Heart right ventricle (tissue), 16 donors: ENCODE data around the gene CFTR. TPM values are rescaled to one million over a fixed set of nuclear protein-coding genes. Genes with fewer than 3 reads are reported as not detected.
A peak's percentile ranks its signal among the peaks of the same experiment; 100 is the strongest.
"Not testable (repeated sequence)": the region's sequence is repeated elsewhere in the genome, so short reads cannot be mapped to it uniquely, and the experiment has no call there.

ENCODE experiments used
- ATAC-seq, 8 donors: fragments of 200-7000 bp; cut with Tn5 transposase; one replicate each; pipeline ENCODE4 v1.9.1; 2020; ENCODE audit warnings: mild to moderate bottlenecking in 8 of 8, moderate library complexity in 8 of 8, moderate number of reproducible peaks in 1 of 8
- DNase-seq, 2 donors: peaks; one replicate each; pipeline ENCODE4 v3.0.0-alpha.2; 2020
- H3K27ac ChIP-seq, 10 donors: fragments of 200-600 bp; sonication (generic) in 2 of 10; one replicate each; pipeline versions ENCODE4 v1.5.0 to v1.8.0; 2020 to 2022; ENCODE audit warnings: mild to moderate bottlenecking in 3 of 10
- H3K27me3 ChIP-seq, 7 donors: fragments of 200-600 bp; one replicate each; pipeline ENCODE4 v1.8.0; 2021 to 2022; ENCODE audit warnings: mild to moderate bottlenecking in 2 of 7
- H3K36me3 ChIP-seq, 9 donors: fragments of 200-600 bp; sonication (generic) in 1 of 9; one replicate each; pipeline versions ENCODE4 v1.5.0 to v1.8.0; 2020 to 2022; ENCODE audit warnings: mild to moderate bottlenecking in 2 of 9
- H3K4me1 ChIP-seq, 9 donors: fragments of 200-600 bp; sonication (generic) in 1 of 9; one replicate each; pipeline versions ENCODE4 v1.5.0 to v1.8.0; 2020 to 2022; ENCODE audit warnings: mild to moderate bottlenecking in 4 of 9
- H3K4me3 ChIP-seq, 10 donors: fragments of 200-600 bp; sonication (generic) in 2 of 10; one replicate each; pipeline versions ENCODE4 v1.5.0 to v1.8.0; 2020 to 2022; ENCODE audit warnings: mild to moderate bottlenecking in 7 of 10, moderate library complexity in 2 of 10
- H3K9me3 ChIP-seq, 11 donors: fragments of 200-600 bp in 10 of 11; sonication (generic) in 2 of 11; one replicate each; pipeline versions ENCODE4 v1.5.0 to v1.8.0; 2013 to 2022; ENCODE audit warnings: mild to moderate bottlenecking in 2 of 11, control low read depth in 1 of 11, moderate library complexity in 1 of 11
- WGBS, 2 donors: extraction: QIAGEN DNeasy Blood & Tissue Kit; methylation state at CpG; one replicate each; pipeline ENCODE4 v1.1.7; 2013; ENCODE audit warnings: inconsistent platforms in 1 of 2; 5-methylcytosine and 5-hydroxymethylcytosine counted together
- intact Hi-C, 10 donors: fragments of 100-400 bp; cut with DNase I; formaldehyde crosslinking; loops; one replicate each; pipeline versions ENCODE4 v1.11.1 to v1.14.2; 2022
- polyA plus RNA-seq, 2 donors: library from polyadenylated mRNA; stranded (reverse); fragments of 200-250 nt; gene quantifications; one replicate each; pipeline ENCODE4 v1.2.3, GENCODE V29; 2013
- total RNA-seq, 10 donors: library from RNA; stranded (reverse); fragmentation: NEBNext Ultra II Directional in 3 of 10; extraction: Animal tissue kit (Norgen Biotek cat#: 25700) in 3 of 10; gene quantifications; one replicate each; pipeline versions ENCODE4 v1.2.1 to v1.2.4, GENCODE V29; 2021 to 2023
- TF ChIP-seq, protein P1 (sequence below), 9 donors: fragments of 200-600 bp; sonication (generic) in 2 of 9; IDR thresholded peaks; one replicate each; pipeline versions ENCODE4 v1.5.0 to v1.8.0; 2021 to 2022; ENCODE audit warnings: antibody characterized with exemption in 9 of 9, mild to moderate bottlenecking in 5 of 9, moderate library complexity in 1 of 9
- donor health status: Arrhythmogenic right ventricular cardiomyopathy.
- donor health status: ischemic (EF 13 %, LVEDD 7.1; RV severe dilation, severe dysfunction).
- donor health status: healthy with polysubstance abuse.
- donor health status: DM: no; HTN: yes; CAD: no.
- donor health status: DM: no; HTN: no; CAD: no.
- donor health status: ischemic (EF 25% LVEDD 6.9; RV normal size, moderate dysfunction).
- donor health status: ischemic (EF 25% LVEDD 5.7; RV mildly dilated, moderate dysfunction).
- donor health status: healthy.
- donor health status: DM: yes; HTN: yes; CAD: no.
- donor health status: Ischemic cardiomyopathy.
- donor health status: ischemic (EF 35%, LVEDD 5.7; RV mildly dilated, moderate dysfunction).
- donor health status: nonischemic (EF 11% LVEDD 7.7; RV severe dilation, severe dysfunction).
- donor health status: DM: yes; HTN: yes; CAD: no.
- donor health status: PGD.
- donor health status: ischemic (EF 29% LVEDD 5.4; RV normal size, mild dysfunction).
- donor health status: nonischemic (EF 23%, LVEDD 6.1; RV moderate dilation, normal function).

CFTR gene
- total and polyA plus RNA-seq, 12 donors = 0.06 to 0.95 (median 0.25) TPM; not detected in 2

DNA sequence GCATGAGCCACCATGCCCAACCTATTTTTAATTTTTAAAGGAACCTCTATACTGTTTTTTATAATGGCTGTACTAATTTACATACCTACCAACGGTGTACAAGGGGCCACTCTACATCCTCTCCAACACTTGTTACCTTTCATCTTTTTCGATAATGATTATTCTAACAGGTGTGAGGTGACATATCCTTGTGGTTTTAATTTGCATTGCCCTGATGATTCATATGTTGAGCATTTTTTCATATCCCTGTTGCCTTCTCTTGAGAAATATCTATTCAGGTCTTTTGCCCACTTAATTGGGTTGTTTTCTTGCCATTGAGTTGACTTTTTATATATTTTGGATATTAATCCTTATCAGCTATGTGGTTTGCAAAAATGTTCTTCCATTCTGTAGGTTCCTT, 226.4 kb downstream of the CFTR start:
- DNase-seq = no peak
- H3K27ac ChIP-seq = no peak overlapping the region
- H3K4me1 ChIP-seq = no peaks in the 10 kb centered on the region
- TF ChIP-seq, protein P1, sequence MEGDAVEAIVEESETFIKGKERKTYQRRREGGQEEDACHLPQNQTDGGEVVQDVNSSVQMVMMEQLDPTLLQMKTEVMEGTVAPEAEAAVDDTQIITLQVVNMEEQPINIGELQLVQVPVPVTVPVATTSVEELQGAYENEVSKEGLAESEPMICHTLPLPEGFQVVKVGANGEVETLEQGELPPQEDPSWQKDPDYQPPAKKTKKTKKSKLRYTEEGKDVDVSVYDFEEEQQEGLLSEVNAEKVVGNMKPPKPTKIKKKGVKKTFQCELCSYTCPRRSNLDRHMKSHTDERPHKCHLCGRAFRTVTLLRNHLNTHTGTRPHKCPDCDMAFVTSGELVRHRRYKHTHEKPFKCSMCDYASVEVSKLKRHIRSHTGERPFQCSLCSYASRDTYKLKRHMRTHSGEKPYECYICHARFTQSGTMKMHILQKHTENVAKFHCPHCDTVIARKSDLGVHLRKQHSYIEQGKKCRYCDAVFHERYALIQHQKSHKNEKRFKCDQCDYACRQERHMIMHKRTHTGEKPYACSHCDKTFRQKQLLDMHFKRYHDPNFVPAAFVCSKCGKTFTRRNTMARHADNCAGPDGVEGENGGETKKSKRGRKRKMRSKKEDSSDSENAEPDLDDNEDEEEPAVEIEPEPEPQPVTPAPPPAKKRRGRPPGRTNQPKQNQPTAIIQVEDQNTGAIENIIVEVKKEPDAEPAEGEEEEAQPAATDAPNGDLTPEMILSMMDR (IDR thresholded peaks at IDR 0.05) = no peak
- 77 to 81% methylated on average over 2 of the region's 2 CpGs for WGBS, 2 donors
- ATAC-seq = no peak
- no peaks in the 10 kb centered on the region for H3K27me3 ChIP-seq
- no peak overlapping the region for H3K4me3 ChIP-seq
- intact Hi-C loops = no loop called here
- peaks cover 0 to 5% (median 0%) of the 10 kb centered on the region in 11 donors for H3K9me3 ChIP-seq
- no peaks in the 10 kb centered on the region for H3K36me3 ChIP-seq

DNA sequence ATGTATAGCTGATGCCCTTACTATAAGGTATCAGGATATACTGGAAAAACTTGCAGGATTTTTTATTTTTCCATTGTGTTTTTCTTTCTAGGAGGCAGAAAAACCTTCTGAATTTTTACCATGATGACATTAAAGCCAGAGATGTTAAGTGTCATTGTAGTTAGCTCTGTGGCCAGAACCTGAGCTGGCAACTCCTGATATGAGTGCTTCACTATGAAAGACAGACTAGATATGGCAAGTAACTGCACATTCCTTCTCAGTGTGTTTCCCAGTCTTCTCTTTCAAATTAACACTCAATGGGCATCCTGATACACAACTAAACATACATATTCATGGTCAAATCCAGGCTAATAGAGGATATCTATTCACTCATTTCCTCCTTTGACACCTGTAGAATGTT, 227.3 kb downstream of the CFTR start:
- no peaks in the 10 kb centered on the region for H3K27me3 ChIP-seq
- DNase-seq = no peak
- no peak overlapping the region for H3K27ac ChIP-seq
- H3K4me3 ChIP-seq = no peak overlapping the region
- peaks cover 0 to 5% (median 0%) of the 10 kb centered on the region in 11 donors for H3K9me3 ChIP-seq
- TF ChIP-seq, protein P1 (IDR thresholded peaks at IDR 0.05) = no peak
- no peaks in the 10 kb centered on the region for H3K36me3 ChIP-seq
- no peaks in the 10 kb centered on the region for H3K4me1 ChIP-seq
- ATAC-seq = no peak
- intact Hi-C loops = no loop called here

DNA sequence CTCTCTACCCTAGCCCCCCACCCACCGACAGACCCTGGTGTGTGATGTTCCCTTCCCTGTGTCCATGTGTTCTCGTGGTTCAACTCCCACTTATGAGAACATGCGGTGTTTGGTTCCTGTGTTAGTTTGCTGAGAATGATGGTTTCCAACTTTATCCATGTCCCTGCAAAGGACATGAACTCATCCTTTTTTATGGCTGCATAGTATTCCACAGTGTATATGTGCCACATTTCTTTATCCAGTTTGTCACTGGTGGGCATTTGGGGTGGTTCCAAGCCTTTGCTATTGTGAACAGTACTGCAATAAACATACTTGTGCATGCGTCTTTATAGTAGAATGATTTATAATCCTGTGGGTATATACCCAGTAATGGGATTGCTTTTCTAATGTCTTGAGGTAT, 228.3 kb downstream of the CFTR start:
- intact Hi-C loops, DNase-seq, H3K4me3 ChIP-seq: not testable (repeated sequence)

DNA sequence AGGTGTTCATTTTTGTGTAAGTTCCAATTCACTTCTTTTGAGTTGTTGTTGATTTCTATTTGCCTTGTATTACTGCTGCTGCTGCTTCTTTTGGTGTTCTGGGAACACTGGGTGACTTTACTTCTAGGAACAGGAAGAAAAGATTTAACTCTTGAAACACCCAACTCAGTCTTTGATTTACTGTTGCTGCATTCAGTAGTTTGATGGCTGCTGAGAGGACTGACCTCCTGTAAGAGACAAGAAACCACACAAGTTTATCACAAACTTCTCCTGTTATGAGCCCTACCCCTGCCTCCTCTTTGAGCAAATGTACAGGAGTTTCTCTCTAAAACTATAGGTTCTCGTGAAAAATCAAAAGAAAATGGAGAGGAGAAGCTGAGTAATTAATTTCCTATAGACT, 231.7 kb downstream of the CFTR start:
- TF ChIP-seq, protein P1 (IDR thresholded peaks at IDR 0.05) = no peak
- Histone ChIP-seq H3K36me3 (no peaks in the 10 kb centered on the region), H3K9me3 (peaks cover 0 to 5% (median 0%) of the 10 kb centered on the region in 11 donors), H3K27me3 (no peaks in the 10 kb centered on the region), H3K27ac (no peak overlapping the region), H3K4me3 (no peak overlapping the region), H3K4me1 (no peaks in the 10 kb centered on the region)
- ATAC-seq (no peak), DNase-seq (no peak)
- WGBS, 2 donors = 87 to 89% methylated on average over 1 of the region's 1 CpG
- intact Hi-C loops = loop anchor here in 4 of 10 donors (5.0 to 10.0 kb wide), 3 partner anchors 249 to 257 kb away; no protein-coding TSS in a partner anchor

More for the DNA sequence above, 228.3 kb downstream of the CFTR start:
- H3K9me3 ChIP-seq, H3K4me1 ChIP-seq, H3K27ac ChIP-seq, H3K27me3 ChIP-seq, H3K36me3 ChIP-seq, ATAC-seq: not testable (repeated sequence)
- 74 to 97% methylated on average over 4 of the region's 4 CpGs for WGBS, 2 donors

DNA sequence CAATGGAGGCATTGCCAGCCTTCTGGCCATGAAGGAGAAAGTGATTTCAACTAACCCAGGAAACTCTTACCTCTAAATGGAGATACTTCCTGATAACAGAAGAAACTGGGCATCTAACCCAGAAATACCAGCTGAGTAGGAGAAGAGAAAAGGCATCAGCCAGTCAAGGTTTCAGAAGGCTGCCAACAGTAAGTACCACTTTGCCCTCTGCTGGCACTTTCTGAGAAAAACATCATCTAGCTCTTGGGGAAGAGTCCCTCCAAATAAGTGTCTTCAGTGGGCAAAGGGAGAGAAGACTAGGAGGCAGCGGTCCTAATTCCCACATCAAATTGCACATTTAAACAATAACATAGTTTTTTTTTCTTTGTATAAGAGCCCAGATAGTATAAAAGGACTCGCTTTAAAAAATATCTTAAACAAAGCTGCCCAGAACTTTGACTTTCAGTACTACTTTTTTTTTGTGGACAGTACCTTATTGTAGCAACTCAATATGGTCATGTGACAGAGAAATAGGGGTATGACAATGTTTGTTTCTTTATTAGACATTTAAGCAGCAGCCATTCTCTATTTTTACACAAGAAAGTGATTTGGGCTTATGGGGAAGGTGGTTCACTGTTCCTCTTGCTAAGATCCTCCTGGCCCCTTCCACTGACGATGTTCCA, 236.1 kb downstream of the CFTR start:
- peak in 1 of 8 donors; percentile 67 for ATAC-seq
- intact Hi-C loops = loop anchor here in 8 of 10 donors (2.0 to 10.0 kb wide), 3 partner anchors 259 to 315 kb away; no protein-coding TSS in a partner anchor
- peaks cover 0 to 28% (median 0%) of the 10 kb centered on the region in 9 donors for H3K36me3 ChIP-seq

More for the DNA sequence above, 236.1 kb downstream of the CFTR start:
- Histone ChIP-seq H3K27me3 (no peaks in the 10 kb centered on the region), H3K9me3 (no peaks in the 10 kb centered on the region), H3K4me3 (no peak overlapping the region), H3K27ac (no peak overlapping the region), H3K4me1 (no peaks in the 10 kb centered on the region)
- TF ChIP-seq, protein P1 (IDR thresholded peaks at IDR 0.05) = peak in 8 of 9 donors; percentile 8 to 52 (median 48)
- no peak for DNase-seq
- 67 to 73% methylated on average over 3 of the region's 3 CpGs for WGBS, 2 donors
